GM21737 (cell line): ENCODE data around the gene RPS8.
"Not testable (repeated sequence)": the region's sequence is repeated elsewhere in the genome, so short reads cannot be mapped to it uniquely, and the experiment has no call there.

Experiments
- ATAC-seq: cut with Tn5 transposase; IDR thresholded peaks from one replicate; pipeline ENCODE4 v1.9.1; 2021; ENCODE audit warnings: mild to moderate bottlenecking, moderate library complexity; ENCODE audit not compliant: unreplicated experiment

RPS8 gene

GRCh38 chr1:44775078-44775929, at the start of gene RPS8:
RPS8 (plus strand) TSS chr1:44775540; CDS start chr1:44775597, 57 bp downstream.
- ATAC-seq, result peak; percentile 73

GRCh38 chr1:44730741-44731512, 44.4 kb upstream of the RPS8 start, which contains the start of gene RNU5D-1:
RNU5D-1 (minus strand) TSS chr1:44731170.
- ATAC-seq, result peak; percentile 53

DNA sequence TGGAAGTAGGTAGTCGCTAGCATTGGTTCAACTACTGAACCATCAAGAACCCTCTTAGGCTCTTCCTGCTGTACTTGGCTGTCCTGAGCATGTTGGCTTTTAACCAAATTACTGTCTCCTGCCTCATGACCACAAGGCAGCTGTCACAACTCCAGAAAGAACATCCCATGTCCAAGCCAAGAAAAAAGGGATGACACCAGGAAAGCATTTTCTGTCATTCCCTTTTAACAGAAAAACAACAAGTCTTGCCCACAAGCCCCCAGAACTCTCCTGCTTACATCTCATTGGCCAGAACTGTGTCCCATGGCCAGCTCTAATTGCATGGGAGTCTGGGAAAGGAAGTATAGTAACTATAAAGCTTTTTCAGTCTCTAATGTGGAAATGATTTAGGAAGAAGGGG, 42.0 kb upstream of the RPS8 start:
- no peak for ATAC-seq

DNA sequence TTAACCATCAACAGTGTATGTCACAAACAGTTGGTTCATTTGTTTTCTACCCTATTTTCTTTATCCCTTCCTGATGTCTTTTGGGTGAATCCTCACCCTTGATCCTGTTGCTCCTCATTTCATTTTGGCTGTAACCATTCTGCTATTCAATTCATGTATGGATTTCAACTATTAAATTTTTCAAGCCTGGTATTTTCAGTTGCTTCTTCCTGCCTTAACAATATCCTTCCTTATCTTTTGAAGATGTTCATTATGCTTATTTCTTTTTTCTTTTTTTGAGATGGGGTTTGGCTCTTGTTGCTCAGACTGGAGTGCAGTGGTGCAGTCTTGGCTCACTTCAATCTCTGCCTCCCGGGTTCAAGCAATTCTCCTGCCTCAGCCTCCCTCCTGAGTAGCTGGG, 41.6 kb upstream of the RPS8 start:
- no peak for ATAC-seq

DNA sequence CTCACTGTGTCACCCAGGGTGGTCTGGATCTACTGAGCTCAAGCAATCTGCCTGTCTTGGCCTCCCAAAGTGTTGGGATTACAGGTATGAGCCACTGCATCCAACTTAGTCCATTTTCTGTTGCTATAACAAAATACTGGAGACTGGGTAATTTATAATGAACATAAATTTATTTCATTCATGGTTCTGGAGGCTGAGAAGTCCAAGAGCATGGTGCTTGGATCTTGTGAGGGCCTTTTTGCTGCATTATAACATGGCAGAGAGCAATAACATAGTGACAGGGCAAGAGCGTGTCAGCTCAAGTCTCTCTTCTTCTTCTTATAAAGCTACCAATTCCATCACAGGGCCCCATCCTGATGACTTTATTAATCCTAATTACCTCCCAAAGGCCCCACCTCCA, 39.3 kb upstream of the RPS8 start:
- ATAC-seq, result no peak

DNA sequence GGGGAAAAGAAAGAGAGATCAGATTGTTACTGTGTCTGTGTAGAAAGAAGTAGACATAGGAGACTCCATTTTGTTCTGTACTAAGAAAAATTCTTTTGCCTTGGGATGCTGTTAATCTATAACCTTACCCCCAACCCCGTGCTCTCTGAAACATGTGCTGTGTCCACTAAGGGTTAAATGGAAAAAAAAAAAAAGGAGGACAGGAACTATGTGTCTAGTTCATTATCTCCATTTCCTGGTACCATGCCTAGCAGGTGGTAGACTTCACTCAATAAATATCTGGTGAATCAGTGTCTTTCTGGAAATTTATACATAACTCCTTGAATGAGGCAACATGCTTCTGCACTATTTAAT, 36.4 kb upstream of the RPS8 start:
- not testable (repeated sequence) for ATAC-seq

- peak; percentile 97 for ATAC-seq
Measured at GRCh38 chr1:44739307-44740178, 35.8 kb upstream of the RPS8 start, which contains the start of gene KIF2C. KIF2C (plus strand) TSS chr1:44739837; CDS start chr1:44739933, 96 bp downstream.

- no peak for ATAC-seq
Measured at GRCh38 chr1:44740179-44740617, 35.1 kb upstream of the RPS8 start.

- no peak for ATAC-seq
Measured at GRCh38 chr1:44743211-44743610, 32.1 kb upstream of the RPS8 start.

DNA sequence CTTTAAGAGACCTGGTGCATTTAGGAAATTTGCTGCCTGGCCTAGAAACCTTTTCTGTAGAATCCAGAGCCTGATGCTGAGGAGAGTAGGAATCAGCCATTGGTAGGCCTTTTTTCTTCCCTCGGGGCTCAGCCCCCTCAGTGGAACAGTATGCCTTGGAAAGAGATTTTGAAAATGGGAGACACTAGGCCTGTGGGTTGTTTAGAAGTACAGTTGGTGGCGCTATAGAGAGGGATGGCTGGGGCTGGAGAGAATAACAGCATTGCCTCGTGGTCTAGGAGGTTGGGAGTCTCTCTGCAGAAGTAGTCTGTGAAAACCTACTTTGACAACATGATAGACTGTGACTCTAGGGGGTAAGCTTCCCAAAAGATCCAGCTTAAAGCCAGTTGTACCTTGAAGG, 27.5 kb upstream of the RPS8 start:
- ATAC-seq, result no peak

GRCh38 chr1:44757420-44757819, 17.9 kb upstream of the RPS8 start:
- ATAC-seq, result no peak

- no peak for ATAC-seq
Measured at GRCh38 chr1:44759077-44759476, 16.3 kb upstream of the RPS8 start.

GRCh38 chr1:44760876-44761275, 14.5 kb upstream of the RPS8 start:
- ATAC-seq, result no peak

GRCh38 chr1:44766421-44766820, 8.9 kb upstream of the RPS8 start:
- not testable (repeated sequence) for ATAC-seq

- ATAC-seq, result peak; percentile 18
Measured at GRCh38 chr1:44775930-44776729, 790 bp downstream of the RPS8 start.

DNA sequence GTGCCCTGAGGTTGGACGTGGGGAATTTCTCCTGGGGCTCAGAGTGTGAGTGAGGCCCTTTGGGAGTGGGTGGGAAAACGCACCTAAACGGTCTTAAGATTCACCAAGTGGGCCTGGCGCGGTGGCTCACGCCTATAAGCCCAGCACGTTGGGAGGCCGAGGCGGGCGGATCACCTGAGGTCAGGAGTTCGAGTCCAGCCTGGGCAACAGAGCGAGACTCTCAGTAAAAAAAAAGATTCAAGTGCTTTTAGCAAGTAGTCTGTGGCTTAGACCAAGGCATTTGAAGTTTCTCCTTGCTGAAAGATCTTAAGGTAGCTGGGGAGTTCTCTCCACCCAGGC, 1.4 kb downstream of the RPS8 start:
- no peak for ATAC-seq

DNA sequence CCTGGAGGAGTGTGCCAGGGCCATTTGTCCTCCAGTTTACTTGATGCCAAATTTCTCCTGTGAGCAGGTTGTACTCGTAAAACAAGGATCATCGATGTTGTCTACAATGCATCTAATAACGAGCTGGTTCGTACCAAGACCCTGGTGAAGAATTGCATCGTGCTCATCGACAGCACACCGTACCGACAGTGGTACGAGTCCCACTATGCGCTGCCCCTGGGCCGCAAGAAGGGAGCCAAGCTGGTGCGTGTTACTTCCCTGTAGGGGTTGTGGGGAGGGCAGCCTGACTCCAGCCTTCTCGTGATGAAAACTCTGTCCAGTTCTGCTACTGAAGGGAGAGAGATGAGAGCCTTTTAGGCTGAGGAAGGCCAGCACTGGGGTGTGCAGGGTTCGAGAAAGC, 2.2 kb downstream of the RPS8 start:
- no peak for ATAC-seq

GRCh38 chr1:44777969-44778635, 2.8 kb downstream of the RPS8 start:
- no peak for ATAC-seq

- ATAC-seq, result no peak
Measured at GRCh38 chr1:44778705-44779576, 3.6 kb downstream of the RPS8 start.
